Head of caudate nucleus (tissue), 42 donors: Measurements from ENCODE around the gene SLC30A1.
A peak's percentile ranks its signal among the peaks of the same experiment; 100 is the strongest.
"Not testable (repeated sequence)": the region's sequence is repeated elsewhere in the genome, so short reads cannot be mapped to it uniquely, and the experiment has no call there.

Experiments used
- DNase-seq, 42 donors: peaks; one replicate each; pipeline versions ENCODE4 v3.0.0 to v3.0.0-alpha.2; 2020 to 2021; ENCODE audit warnings: mixed read lengths in 7 of 42
- intact Hi-C: fragments of 100-400 bp; cut with DNase I; formaldehyde crosslinking; loops from one replicate; pipeline ENCODE4 v1.15.0; 2022

The SLC30A1 gene, protein sequence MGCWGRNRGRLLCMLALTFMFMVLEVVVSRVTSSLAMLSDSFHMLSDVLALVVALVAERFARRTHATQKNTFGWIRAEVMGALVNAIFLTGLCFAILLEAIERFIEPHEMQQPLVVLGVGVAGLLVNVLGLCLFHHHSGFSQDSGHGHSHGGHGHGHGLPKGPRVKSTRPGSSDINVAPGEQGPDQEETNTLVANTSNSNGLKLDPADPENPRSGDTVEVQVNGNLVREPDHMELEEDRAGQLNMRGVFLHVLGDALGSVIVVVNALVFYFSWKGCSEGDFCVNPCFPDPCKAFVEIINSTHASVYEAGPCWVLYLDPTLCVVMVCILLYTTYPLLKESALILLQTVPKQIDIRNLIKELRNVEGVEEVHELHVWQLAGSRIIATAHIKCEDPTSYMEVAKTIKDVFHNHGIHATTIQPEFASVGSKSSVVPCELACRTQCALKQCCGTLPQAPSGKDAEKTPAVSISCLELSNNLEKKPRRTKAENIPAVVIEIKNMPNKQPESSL

DNA sequence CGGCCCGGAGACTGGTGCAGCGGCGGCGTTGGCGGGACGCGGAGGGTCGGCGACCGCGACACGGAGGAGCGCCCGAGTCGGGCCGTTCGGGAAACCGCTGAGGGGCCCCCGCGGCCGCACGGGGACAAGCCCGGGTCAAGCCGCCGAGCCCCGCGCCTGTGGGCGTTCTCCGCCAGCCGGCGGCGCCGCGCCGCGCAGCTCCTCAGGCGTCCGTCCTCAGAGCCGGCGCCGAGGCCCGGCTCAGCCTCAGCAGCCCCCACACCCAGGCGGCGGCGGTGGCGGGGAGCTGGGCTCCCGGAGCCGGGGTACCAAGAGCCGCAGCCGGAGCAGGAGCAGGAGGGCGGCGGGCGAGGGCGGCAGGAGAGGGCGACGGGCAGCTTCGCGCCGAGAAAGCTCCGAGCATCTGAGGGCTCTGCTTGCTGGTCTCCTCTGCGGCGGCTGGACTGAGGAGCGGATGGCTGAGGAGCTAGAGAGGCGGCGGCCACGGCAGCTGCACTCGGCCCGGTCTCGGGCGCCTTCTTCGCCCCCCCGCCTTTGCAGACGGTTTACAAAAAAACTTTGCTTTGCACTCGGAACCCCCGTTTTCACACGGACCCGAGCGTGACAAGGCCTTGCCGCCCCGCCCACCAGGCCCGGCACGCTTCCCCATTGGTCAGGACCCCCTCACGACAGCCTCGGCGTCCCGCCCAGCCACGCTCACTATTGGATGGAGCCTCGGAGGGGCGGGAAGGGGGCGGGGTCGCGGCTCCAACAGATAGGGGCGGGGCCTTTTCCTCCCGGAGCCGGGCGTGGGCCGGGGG is at the start of gene SLC30A1:
SLC30A1 (minus strand) TSS at position 522 of the 800 bp plus-strand sequence. CDS start 549 bp downstream, outside the sequence.
- peak; percentile 99 to 100 (median 100) for DNase-seq
- intact Hi-C loops = loop anchor here (5.0 kb wide), 1 partner anchor 78 kb away; no protein-coding TSS in a partner anchor

DNA sequence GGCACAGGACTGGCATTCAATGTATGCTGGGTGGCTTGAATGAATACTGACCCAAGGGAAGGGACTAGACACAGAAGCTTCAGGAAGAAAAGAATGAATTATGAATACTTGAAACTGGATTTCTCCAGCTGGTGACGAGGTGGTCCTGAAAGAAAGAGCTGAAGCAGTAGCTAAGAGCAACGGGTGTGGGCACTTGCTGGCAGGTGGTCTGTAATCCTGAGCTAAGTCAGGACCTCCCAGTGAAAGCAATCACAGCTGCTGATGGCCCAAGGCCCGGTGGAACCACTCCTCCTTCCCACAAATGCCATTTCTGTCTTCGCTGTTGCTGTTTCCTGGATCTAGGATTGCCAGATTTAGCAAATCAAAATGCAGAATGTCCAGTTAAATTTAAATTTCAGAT is 49.5 kb upstream of the SLC30A1 start:
- intact Hi-C loops = no loop called here
- DNase-seq = no peak

DNA sequence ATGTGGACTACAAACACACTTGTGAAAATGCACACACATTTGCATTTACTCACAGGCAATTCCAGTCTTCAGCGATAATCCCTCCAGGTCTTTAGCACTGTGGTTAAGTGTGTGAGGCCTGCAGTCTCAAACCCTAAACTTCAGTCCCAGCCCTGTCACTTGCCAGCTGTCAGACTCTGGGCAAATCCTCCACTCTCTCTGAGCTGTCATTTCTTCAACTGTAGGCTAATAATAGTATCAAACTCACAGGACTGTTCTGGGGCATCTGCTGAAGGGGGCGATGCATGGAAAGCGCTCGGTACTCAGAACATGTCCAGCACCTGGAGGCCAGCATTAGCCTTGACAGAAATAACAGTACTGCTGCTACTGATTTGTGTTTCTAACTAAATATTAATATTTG is 48.3 kb upstream of the SLC30A1 start:
- intact Hi-C loops = no loop called here
- no peak for DNase-seq

DNA sequence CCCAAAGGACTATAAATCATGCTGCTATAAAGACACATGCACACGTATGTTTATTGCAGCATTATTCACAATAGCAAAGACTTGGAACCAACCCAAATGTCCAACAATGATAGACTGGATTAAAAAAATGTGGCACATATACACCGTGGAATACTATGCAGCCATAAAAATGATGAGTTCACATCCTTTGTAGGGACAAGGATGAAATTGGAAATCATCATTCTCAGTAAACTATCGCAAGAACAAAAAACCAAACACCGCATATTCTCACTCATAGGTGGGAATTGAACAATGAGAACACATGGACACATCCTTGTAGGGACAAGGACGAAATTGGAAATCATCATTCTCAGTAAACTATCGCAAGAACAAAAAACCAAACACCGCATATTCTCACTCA is 46.9 kb upstream of the SLC30A1 start:
- DNase-seq, intact Hi-C loops: not testable (repeated sequence)

DNA sequence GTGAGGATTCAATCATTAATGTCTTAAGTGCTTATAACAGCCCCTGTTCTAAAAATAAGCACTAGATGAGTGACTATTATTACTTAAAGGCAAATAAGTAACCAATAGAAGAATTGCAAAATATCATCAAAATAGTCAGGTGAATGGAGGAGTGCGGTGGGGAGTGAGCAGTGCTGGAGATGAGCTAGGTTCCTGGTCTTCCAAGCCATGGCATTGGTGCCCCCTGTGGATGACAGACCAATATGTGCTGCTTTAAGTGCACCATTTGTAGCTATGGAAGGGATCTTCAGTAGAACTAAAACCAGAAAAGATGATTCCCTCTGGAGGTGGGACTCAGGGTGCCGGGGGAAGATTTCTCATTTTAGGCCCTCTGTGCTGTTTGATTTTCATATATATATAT is 46.1 kb upstream of the SLC30A1 start:
- peak in 7 of 42 donors; percentile 14 to 58 (median 32) for DNase-seq
- intact Hi-C loops = no loop called here

DNA sequence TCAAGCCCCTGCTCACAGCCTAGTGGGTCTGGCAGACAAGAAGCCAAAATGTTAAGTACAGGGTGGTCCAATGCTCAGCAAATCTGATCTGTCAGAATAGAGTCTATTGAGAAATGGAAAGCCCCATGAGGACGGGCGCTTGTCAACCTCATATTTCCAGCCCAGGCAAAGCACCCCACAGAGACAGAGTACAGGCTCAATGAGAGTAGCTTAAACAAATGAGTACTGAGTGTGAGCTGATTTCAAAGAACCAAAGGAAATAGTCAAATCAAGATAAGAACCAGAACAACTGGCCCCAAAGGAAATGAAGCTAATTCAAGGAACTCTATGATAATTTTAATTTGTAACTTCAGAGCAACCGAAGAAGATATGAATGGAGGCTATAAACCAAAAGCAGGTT is 44.6 kb upstream of the SLC30A1 start:
- intact Hi-C loops = no loop called here
- DNase-seq = no peak

DNA sequence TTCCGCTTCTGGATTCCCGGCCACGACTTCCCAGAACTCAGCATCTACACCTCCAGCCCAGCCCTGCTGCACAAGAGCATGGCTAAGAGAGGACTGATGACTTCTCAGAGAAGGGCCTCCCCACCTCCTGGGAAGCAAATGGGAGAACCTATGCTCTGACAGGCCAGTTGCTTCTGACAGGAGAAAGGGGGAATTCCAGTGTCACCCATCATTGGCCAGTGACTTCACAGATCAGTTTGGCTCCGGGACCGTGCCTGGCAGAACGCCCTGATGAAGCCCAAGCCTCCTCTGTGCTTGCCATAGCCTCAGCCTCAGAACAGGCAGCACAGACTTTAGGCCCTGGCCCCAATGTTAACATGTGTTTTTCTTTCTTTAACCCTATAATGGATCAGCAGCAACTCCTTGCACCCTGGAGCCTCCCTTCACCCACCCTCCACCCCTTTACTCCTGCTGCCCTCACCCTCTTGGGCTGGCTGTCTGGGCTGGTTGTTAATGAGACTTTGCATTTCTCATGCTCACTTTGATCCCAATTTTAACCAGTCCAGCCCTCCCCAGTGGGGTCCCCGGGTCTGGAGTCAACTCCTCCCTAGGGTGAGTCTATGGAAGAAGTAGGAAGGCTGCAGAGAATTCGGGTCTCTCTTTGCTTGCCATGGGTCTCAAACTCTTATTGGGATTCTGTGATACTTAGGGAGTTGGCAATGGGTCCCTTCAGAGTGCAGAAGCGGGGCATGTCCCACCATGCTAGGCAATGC is 42.7 kb upstream of the SLC30A1 start:
- no peak for DNase-seq
- intact Hi-C loops = no loop called here

DNA sequence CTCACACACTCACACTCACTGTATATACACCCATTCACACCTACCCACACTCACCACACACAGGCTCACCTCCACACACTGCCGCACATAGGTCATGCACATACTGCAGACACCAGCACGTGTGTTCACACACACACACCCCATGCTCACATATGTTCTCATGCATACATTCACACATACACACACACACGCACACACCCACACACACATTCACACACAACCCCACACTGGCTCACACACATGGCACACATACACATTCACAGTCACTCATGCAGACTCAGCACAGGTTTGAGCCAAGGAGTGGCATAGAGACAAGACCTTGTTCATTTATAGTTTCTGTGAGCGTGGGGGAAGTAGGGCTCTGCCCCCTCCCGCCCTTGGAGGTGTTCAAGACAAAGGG is 41.1 kb upstream of the SLC30A1 start:
- no peak for DNase-seq

DNA sequence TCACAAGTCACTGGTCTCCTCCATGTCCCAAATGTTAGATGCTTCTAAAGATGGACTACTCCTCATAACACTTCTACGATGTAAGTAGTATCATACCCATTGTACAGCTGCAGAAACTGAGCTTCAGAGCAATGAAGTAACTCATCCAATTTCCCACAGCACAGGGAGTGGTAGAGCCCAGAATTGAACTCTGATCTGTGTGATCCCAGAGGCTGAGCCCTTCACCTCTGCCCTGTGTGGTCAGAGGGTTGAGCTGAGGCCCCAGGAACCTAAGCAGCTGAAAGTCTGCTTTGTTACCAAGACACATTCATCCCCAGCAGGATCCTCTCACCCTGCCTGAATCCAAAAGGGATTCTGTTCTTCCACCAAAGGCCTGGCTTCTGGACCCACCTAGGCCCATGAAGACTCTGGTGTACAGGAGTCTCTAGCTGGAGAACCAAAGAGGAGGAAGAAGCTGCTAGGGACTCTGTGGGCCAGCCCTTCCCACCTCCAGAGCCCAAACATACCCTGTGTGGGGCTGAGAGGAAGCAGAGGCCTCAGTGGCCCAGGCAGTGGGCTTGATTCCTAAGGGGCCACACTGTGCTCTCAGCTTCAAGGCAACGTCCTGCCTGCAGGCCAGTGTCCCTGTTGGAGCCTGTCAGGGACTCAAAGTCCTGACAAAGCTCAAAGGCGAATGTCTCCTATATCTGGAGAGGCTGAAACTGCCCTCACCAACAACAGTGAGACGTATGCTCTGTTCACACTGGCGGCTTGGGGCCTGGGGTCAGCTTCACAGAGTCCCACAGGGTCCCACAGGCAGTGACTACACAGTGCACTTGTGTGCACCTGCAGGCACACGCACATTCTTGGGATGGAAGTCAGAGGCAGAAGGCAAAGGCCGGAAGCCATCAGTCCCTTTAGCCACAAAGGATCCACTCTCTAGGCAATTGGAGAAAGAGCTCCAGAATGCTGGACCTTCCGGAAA is 40.4 kb upstream of the SLC30A1 start:
- intact Hi-C loops = no loop called here
- no peak for DNase-seq

More for the DNA sequence above, 41.1 kb upstream of the SLC30A1 start:
- intact Hi-C loops = no loop called here

DNA sequence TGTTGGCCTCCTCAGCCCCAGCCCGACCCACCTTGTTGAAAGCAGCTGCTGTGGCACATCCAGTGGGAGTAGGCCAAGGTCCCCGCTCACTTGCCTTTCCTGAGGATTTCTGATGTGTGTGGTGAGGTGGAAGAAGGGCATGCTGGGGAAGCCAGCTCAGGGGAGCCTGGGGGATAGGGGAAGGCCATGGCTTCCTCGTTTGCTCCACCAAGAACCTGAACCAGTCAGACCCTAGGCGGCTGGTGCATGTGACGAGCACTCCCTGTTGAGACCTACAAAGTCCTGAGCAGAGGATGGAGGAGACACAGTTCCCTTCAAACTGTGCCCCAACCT is 38.0 kb upstream of the SLC30A1 start:
- DNase-seq = no peak
- intact Hi-C loops = no loop called here

DNA sequence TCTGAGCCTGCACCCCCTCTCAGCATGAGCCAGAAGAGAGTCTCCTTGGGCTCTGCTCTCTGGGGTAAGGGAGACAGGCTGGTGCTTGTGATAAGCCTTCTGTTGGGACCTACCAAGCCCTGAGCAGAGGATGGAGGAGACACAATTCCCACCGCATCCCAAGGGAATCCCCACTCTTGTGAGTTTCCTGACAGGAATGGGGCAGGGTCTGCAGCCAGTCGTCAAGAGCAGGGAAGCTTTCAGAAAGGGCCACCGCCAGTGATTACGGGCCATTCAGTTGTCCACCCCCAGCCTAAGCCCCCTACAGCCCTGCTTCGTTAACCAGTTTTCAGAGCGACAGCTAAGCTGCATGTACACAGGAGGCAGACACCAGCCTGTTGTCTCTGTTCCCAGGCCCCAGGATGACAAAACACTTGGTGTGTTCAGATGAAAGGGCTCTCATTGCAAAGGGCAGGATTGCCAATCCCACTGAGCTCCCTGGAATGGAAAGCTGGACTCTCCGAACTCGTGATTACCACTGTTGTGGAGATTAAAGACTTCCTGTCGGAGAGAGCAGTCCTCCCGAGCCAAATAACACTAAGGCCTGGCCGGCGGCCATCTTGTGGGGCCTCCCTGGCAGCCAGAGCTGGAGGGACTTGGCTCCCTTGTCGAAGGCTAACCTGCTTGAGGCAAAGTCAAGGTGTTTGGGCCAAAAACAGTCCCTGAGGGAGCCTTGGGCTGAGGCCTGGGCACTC is 37.4 kb upstream of the SLC30A1 start:
- DNase-seq = peak in 13 of 42 donors; percentile 9 to 52 (median 23)
- intact Hi-C loops = no loop called here

DNA sequence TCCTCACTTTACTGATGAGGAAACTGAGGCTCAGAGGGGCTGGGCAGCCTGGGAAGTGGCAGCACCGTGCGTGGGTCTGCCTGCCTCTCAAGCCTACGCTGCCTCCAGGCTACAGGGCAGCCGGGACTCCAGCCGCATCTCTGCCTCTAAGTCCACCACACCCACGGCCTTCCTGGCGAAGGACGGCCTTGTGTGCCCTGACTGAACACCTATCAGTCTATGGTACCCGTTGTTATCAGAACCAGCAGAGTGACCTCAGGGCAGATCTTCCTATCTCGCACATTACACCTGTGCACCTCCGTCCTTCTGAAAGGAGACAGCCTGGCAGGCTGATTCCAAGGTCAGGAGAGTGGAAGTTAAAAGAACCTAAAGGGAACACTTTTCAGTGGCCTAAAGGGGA is 35.7 kb upstream of the SLC30A1 start:
- intact Hi-C loops = no loop called here

DNA sequence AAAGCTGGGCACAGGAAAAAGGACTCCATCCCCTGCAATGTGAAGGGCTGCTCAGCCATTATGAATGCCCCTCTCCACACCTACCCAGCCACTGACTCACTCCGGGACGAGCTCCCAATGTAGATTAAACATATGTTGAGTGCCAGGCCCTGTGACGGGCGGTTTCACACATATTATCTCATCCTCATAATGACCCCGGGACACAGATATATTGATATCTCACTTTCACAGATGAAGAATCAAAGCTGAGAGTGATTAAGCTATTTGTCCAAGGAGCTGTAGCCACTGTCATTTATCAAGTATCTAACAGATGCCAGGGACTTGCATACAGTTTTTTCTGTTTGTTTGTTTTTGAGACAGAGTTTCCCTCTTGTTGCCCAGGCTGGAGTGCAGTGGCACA is 35.0 kb upstream of the SLC30A1 start:
- intact Hi-C loops = no loop called here
- no peak for DNase-seq

More for the DNA sequence above, 35.7 kb upstream of the SLC30A1 start:
- DNase-seq = no peak

DNA sequence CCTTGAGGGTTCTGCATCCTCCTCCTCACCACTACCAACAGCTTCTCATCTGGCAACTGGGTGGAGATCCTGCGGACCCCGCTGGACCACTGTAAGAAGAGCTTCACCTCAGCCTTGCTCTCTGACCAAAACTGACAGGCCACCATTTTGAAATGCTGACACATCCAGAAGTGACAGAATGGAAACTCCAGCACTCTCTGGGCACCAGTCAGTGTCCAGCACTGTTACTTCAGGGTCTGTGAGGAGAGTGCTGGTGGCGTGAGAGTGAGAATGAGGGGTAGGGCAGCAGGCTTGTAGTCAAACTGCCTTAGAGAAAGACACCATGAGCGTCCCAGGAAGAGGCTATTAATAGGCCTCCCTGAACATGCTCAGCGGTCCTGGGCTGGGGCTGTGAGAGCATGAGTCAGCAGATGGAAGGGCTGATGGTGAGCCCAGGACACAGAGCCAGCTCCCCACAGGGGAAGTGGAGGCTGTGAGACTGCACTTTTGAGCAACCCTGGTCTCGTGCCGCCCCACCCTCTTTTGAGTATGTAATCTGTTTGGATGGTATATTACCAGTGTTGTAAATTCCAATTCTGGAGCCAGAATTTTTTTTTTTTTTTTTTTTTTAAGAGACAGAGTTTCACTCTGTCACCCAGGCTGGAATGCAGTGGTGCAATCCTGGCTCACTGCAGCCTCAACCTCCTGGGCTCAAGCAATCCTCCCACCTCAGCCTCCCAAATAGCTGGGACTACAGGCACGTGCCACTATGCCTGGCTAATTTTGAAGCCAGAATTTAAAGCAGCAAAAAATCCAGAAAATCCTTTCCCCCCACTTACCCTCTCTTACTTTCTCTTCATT is 34.4 kb upstream of the SLC30A1 start:
- peak in 29 of 42 donors; percentile 21 to 75 (median 36) for DNase-seq
- intact Hi-C loops = no loop called here

DNA sequence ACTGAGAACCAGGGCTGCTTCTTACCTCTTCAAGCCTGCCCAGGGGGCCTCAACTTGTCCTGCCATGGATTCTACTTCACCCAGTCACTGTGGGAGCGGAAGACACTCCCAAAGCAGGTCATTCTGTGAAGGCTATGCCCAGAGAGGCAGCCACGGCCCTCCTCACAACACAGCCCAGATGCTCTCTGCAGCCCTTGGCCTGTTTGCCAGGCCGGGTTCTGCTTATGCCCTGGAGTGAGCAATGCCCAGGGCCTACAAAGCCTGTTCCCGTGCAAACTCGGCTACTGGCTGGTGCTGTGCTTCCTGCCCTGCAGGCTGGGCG is 33.8 kb upstream of the SLC30A1 start:
- intact Hi-C loops = no loop called here
- no peak for DNase-seq

DNA sequence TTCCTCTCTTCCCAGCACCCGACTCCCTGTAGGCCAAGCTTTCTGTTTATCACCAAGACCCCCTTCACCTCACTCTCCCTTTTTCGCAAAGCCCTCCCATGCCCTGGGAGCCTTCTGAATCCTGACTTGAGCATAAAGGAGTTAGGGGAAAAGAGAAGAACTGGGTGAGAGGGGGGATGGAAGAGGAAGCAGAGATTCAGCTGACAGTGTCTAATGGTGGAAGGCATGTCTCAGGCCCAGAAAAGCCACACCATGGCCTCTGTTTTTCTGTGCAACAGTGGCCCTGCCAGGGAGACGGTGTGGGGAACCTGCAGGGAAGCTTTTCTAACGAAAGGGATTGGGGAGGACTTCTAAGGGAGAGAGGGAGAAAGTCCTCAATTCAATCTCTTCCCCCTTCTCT is 32.9 kb upstream of the SLC30A1 start:
- intact Hi-C loops = no loop called here
- DNase-seq = no peak
